Stomach (tissue), 4 donors: ENCODE results near the gene ZBTB37.

Source experiments
- CTCF ChIP-seq, 7 experiments: fragments of 450-650 bp in 4 of 7; fragments of 200-600 bp in 3 of 7; sonication (generic) in 3 of 7; IDR thresholded peaks; one replicate each; pipeline ENCODE4 v1.5.1; 2016 to 2019; ENCODE audit warnings: antibody characterized with exemption in 7 of 7, control low read depth in 2 of 7, mild to moderate bottlenecking in 1 of 7
- EP300 ChIP-seq: sonication (generic); formaldehyde crosslinking; IDR thresholded peaks from one replicate; pipeline ENCODE4 v1.6.1; 2017; ENCODE audit warnings: antibody characterized with exemption
- POLR2AphosphoS5 ChIP-seq, 3 donors: sonication (generic); formaldehyde crosslinking; IDR thresholded peaks; one replicate each; pipeline ENCODE4 v1.6.1; 2016; ENCODE audit warnings: antibody characterized with exemption in 3 of 3

DNA sequence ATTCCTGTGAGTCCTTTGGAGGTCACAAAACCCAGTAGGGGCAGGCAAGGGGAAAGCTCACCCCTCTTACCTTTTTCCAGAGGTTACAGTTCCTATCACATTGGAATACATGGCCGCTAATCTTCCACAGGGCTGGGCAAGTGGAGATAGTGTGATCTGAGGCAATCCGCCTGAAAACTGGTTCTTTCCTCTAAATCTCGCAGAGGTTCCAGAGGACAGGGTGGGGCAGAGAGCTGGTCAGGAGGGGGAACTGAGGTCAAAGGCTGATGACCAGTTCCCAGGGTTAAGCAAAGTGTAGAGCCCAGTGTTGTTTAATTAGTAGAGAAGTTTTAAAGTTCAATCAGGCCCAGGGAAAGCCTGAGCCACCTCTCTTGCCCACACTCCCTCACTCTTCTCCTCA, 49.0 kb downstream of the ZBTB37 start, which contains the start of gene SERPINC1:
- TF ChIP-seq CTCF (IDR thresholded peaks at IDR 0.05): no peak
- no peak for TF ChIP-seq EP300
- no peak for TF ChIP-seq POLR2AphosphoS5 (IDR thresholded peaks at IDR 0.05)
